Activated gamma-delta T cell treated with anti-CD3 and anti-CD28 coated beads, Interleukin-2, amount 50 U/mL, for 16 hours (primary cell): ENCODE data around the gene SCNN1A.

Experiments
- DNase-seq: peaks from one replicate; pipeline ENCODE4 v3.0.0-alpha.2; 2020; ENCODE audit warnings: low read depth

SCNN1A gene

GRCh38 chr12:6384499-6385436 lies 9.4 kb upstream of the SCNN1A start:
- DNase-seq: no peak

DNA sequence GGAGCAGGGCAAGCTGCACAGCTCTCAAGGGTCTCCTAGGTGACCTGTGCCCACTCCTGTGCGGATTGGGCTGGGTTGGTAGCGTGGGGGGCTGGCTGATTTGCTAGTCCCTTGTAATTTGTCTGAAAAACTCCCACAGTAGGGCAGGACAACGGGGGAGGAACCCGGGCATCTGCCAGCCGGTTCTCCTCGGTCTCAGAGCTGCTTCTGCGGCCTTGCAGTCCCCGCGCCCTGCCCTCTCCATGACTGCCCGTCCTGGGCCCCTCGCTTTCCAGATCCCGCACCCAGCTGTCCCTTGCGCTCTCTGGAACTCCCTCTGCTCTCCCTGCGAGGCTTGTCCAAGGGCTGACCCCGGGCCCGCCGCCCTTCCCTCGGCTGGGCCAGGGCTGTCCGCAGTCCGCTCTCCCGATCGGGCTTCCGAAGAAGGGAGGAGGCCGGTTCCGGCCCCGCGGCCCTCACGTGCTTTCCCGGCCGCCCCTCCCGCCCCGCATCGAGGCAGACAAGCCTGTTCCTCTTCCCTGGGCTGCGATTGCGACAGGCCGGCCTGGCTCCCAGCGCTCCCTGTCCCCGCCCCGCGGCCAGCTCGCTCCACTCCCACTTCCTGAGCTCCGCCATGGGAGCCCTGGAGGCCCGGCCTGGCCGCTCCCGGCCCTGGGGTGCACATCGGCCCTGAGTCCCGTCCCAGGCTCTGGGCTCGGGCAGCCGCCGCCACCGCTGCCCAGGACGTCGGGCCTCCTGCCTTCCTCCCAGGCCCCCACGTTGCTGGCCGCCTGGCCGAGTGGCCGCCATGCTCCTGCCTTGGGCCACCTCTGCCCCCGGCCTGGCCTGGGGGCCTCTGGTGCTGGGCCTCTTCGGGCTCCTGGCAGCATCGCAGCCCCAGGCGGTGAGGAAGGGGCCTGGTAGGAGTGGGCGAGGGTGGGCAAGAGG lies 8.5 kb upstream of the SCNN1A start, which contains the start of gene LTBR:
Gene LTBR, plus strand, starts transcription at position 591 of the 927 bp plus-strand sequence. Its CDS starts 197 bp downstream, at position 788.
- DNase-seq: no peak

DNA sequence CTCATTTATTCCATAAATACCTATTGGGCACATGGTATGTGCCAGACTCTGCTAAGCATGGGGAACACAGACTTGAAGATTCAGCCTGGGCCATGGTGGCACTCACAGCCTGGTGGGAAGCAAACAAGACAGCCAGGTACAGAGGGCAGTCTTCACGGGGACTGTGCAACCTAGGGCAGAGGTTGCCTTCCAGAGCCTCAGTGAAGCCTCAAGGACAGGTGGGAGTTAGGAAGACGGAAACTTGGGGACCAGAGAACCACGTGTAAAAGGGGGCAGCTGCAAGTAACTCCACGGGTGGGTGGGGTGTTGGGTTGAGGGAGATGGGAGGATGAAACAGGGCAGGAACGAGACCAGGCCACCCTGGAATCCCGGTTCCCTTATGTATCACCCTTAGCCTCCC lies 7.6 kb upstream of the SCNN1A start:
- DNase-seq: no peak

- no peak for DNase-seq
These were observed 7.0 kb upstream of the SCNN1A start for GRCh38 chr12:6382371-6382770.

DNA sequence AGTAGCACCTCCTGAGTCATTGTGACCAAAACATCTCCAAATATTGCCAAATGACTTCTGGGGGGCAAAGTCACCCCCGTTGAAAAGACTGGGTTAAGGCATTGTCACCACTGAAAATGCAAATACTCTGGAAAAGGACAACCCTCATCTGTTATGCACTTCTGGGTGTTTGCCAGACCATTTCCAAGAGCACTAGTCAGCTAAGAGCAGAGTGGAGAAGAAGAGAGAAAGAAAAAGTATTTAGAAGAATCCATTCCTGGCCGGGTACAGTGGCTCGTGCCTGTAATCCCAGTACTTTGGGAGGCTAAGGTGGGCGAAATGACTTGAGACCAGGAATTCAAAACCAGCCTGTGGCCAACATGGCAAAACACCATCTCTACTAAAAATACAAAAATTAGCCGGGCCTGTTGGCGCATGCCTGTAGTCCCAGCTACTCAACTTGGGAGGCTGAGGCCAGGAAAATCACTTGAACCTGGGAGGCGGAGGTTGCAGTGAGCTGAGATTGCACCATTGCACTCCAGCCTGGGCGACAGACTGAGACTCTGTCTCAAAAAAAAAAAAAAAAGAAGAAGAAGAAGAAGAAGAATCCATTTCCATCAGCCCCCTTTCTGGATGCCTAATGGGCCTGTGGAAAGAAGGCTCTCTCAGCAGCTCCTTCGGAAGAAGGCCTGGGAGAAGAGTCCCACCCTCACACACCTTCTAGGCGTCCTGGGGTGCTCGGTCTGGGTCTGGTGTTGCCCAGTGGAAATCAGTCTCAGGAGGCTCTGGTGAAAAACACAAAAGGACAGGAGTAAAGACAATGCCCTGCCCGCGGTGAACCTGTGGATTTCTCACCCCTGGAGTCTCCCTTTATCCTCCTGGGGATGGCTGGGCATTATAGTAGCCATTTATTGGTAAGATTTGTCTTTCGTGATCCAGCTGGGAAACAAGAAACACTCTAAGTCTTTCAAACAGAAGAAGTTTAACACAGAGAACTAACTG lies 5.1 kb upstream of the SCNN1A start:
- DNase-seq: no peak

DNA sequence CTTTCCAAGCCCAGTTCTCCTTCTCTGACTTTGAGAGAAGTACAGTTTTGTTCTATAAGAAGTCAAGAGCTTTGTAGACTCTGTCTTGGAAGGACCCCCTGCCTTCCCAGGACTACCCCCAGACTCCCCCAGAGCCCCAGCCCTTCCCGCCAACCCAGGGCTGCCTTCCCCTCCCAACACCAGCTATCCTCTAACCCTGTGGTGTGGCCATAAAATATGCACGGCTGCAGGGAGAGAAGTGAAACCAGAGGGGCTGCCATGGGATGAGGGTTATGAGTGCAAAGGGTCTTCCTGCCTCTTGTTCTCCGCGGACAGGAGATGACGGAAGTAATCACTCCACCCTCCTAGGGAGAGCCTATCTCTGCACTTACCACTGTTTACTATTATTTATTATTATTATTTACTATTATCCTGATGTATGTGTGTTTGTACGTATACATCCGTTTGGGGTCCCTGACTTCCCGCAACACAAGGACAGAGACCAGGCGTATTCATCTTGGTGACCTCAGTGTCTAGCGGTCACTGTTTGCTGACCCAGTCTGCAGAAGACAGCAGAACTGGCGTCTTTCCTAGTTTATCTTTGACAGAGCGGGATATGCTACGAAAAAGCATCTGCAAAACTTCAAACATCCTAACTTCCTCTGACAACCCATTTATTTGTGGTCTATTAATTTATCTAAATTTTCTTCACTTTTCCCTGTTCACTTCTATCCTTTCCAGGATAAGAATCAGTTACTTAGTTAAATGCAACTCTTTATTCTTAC lies 3.5 kb upstream of the SCNN1A start:
- DNase-seq: no peak

GRCh38 chr12:6377667-6377994 lies 2.3 kb upstream of the SCNN1A start:
- no peak for DNase-seq

DNA sequence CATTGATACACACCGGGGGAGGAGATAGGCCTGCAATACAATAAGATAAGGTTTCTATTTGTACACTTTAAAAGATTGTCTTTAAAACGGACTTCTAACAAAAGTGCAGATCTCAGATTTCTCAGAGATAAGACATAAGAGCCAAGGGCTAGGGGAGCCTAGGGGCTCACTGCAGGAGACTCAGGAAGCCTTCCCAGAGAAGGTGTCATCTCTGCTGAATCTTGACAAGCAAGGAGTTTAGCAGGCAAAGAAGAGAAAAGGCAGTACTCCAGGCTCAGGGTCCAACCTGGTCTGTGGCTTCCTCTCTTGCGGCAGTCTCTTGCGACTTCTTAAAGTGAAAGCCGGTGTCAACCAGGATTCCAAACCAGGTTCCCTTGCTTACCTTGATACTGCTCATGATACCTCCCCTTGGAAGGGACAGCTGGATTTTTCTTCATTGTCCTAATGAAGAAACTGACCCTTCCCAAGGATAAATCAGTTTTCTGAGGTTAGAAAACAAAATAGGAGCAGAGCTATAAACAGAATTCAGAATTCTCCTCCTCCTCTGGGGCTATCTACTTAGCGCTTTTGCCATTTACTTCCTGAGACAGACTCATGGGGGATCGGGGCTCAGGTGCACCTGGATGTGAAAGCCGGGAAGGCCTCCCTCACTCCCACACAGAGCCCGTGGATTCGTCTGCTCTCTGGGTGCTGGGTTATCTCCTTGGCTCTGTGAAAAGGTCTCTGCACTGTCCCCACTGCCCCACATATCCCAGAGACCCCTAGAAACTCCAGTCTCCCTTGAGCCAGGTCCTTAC lies 1.7 kb upstream of the SCNN1A start:
- DNase-seq: no peak

- DNase-seq: no peak
These were observed 911 bp upstream of the SCNN1A start for GRCh38 chr12:6376079-6376869.

- DNase-seq: no peak
These were observed 590 bp downstream of the SCNN1A start for GRCh38 chr12:6374786-6375160.

DNA sequence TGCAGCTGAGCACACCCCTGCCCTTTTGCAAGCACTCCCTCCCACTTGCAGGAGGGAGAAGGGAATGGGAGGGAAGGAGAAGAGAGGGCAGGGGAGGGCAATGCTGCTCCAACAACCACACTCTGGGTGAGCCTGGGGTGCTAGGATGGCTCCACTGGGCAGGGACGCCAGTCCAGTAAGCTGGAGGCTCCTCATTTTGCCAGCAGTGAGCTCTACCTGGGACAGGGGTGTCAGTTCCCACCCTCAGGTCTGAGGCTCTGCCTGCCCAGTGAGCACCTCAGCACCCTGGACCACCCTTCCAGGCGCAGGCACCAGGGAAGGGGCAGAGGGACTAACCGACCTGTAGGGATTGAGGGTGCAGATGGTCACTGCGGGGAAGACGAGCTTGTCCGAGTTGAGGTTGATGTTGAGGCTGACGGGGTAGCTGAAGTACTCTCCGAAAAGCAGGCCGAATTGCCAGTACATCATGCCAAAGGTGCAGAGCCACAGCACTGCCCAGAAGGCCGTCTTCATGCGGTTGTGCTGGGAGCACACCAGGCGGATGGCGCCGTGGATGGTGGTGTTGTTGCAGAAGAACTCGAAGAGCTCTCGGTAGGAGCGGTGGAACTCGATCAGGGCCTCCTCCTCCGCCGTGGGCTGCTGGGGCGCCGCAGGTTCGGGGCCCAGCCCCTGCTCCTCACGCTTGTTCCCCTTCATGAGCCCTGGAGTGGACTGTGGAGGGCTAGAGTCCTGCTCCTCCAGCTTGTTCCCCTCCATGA lies 1.2 kb downstream of the SCNN1A start:
- no peak for DNase-seq

GRCh38 chr12:6373022-6373787 lies 2.2 kb downstream of the SCNN1A start:
- no peak for DNase-seq

DNA sequence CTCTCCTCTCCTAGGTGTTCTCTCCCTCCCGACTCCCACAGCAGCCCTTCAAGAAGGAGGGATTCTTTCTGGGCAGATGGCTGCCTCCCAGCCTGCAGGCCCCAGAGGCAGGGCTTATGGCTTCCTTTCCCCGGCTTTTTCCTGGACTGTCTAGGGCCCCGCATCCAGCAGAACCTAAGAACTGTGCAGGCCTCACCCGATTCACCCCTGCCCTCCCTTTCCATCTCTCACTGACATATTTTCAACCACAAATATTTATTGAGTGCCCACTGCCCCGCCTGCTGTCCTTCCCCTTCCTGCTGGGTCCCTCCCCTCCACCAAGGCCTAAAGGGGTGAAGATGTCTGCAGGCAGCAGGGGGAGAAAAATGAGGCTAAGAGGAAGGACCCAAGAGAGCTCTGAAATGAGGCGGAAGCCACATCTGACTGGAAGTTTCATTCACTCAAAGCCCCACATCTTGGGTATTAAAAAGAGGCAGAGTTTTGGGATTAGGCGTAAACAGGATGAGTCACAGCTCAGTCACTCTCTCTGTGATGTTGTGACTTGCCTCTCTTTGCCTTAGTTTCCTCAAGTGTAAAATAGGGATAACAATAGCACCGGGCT lies 2.9 kb downstream of the SCNN1A start:
- DNase-seq: no peak

GRCh38 chr12:6370994-6371754 lies 4.2 kb downstream of the SCNN1A start:
- no peak for DNase-seq

DNA sequence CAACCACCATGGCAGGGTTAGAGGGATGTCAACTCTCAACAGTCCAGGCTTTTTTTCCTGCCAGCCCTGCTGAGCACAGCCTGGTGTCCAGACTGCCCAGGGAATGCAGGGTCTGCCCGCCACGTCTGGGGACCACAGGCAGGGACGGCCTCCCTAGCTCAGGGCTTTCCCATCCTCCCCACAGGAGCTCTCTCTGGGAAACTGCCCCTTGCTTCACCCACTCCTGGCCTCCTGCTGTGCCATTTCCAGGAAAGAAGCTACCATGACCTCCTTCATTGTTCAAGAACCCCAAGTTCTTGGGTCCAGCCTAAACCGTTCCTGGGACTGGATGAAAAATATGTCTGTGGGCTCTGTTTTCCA lies 4.8 kb downstream of the SCNN1A start:
- DNase-seq: no peak

- DNase-seq: no peak
These were observed 5.3 kb downstream of the SCNN1A start for GRCh38 chr12:6369916-6370575.
